ENCODE data around the gene PLXNA4.

The PLXNA4 gene

GRCh38 chr7:132545756-132546155 is 30.5 kb downstream of the PLXNA4 start:
- H3K4ac ChIP-seq (ENCODE audit: low read depth in 1 of 2, low read length in 2 of 2): no peak overlapping the region
- H4K91ac ChIP-seq (ENCODE audit: low read length): no peak overlapping the region
- no peak overlapping the region for H3K4me3 ChIP-seq (ENCODE audit: insufficient read depth in 1 of 2, low read depth in 1 of 2, low read length in 2 of 2)
- H3K18ac ChIP-seq (ENCODE audit: low read depth in 1 of 2, low read length in 2 of 2): no peak overlapping the region
- H2BK15ac ChIP-seq (ENCODE audit: low read depth, poor library complexity, severe bottlenecking): no peak overlapping the region
- no peaks in the 10 kb centered on the region for H3K79me1 ChIP-seq (replicated peaks; ENCODE audit: low read length, poor library complexity, severe bottlenecking)
- no peak for DNase-seq
- H3K36me3 ChIP-seq (ENCODE audit: control insufficient read depth in 1 of 2, insufficient read depth in 2 of 2, low read depth in 1 of 2, low read length in 2 of 2): peaks cover 0 to 20% of the 10 kb centered on the region in 2 experiments
- no peak overlapping the region for H3K9ac ChIP-seq (ENCODE audit: low read length)
- H2BK120ac ChIP-seq (ENCODE audit: low read depth, low read length): no peak overlapping the region
- peaks cover 0 to 7% of the 10 kb centered on the region in 2 experiments for H3K27me3 ChIP-seq (ENCODE audit: control insufficient read depth in 1 of 2, insufficient read depth in 1 of 2, low read length in 2 of 2)
- no peak overlapping the region for H3K4me2 ChIP-seq (ENCODE audit: low read length, poor library complexity, severe bottlenecking)
- H2AFZ ChIP-seq (ENCODE audit: low read depth, low read length): no peak overlapping the region
- H3K23ac ChIP-seq (ENCODE audit: low read length in 2 of 2): no peak overlapping the region
- no peak overlapping the region for H3K14ac ChIP-seq (ENCODE audit: low read length in 2 of 2)
- no peak overlapping the region for H2BK5ac ChIP-seq (ENCODE audit: low read depth, low read length, poor library complexity, severe bottlenecking)
- 100% methylated on average over 1 of the region's 1 CpG for WGBS
- H3K4me1 ChIP-seq (ENCODE audit: control insufficient read depth, insufficient read depth, low read depth, low read length): no peaks in the 10 kb centered on the region
- H4K8ac ChIP-seq (ENCODE audit: low read length): no peak overlapping the region
- no peak overlapping the region for H2BK12ac ChIP-seq (ENCODE audit: low read length in 2 of 2)
- no peak overlapping the region for H3K27ac ChIP-seq (ENCODE audit: low read length, poor library complexity, severe bottlenecking)
- H2AK5ac ChIP-seq (ENCODE audit: low read length, severe bottlenecking): no peak overlapping the region
- peaks cover 10% of the 10 kb centered on the region for H3K9me3 ChIP-seq (ENCODE audit: control insufficient read depth, low read length)

GRCh38 chr7:132544999-132545398 is 31.3 kb downstream of the PLXNA4 start:
- Histone ChIP-seq H3K4me1 (ENCODE audit: control insufficient read depth, insufficient read depth, low read depth, low read length) (no peaks in the 10 kb centered on the region), H3K14ac (ENCODE audit: low read length in 2 of 2) (no peak overlapping the region), H3K36me3 (ENCODE audit: control insufficient read depth in 1 of 2, insufficient read depth in 2 of 2, low read depth in 1 of 2, low read length in 2 of 2) (peaks cover 0 to 19% of the 10 kb centered on the region in 2 experiments), H3K4me2 (ENCODE audit: low read length, poor library complexity, severe bottlenecking) (no peak overlapping the region), H2BK5ac (ENCODE audit: low read depth, low read length, poor library complexity, severe bottlenecking) (no peak overlapping the region), H3K23ac (ENCODE audit: low read length in 2 of 2) (no peak overlapping the region), H3K4me3 (ENCODE audit: insufficient read depth in 1 of 2, low read depth in 1 of 2, low read length in 2 of 2) (no peak overlapping the region), H4K91ac (ENCODE audit: low read length) (no peak overlapping the region), H3K9me3 (ENCODE audit: control insufficient read depth, low read length) (peaks cover 6% of the 10 kb centered on the region), H3K27ac (ENCODE audit: low read length, poor library complexity, severe bottlenecking) (no peak overlapping the region), H4K8ac (ENCODE audit: low read length) (no peak overlapping the region), H2BK120ac (ENCODE audit: low read depth, low read length) (no peak overlapping the region), H2BK15ac (ENCODE audit: low read depth, poor library complexity, severe bottlenecking) (no peak overlapping the region), H2BK12ac (ENCODE audit: low read length in 2 of 2) (no peak overlapping the region), H3K27me3 (ENCODE audit: control insufficient read depth in 1 of 2, insufficient read depth in 1 of 2, low read length in 2 of 2) (peaks cover 0 to 4% of the 10 kb centered on the region in 2 experiments), H3K4ac (ENCODE audit: low read depth in 1 of 2, low read length in 2 of 2) (no peak overlapping the region), H2AK5ac (ENCODE audit: low read length, severe bottlenecking) (no peak overlapping the region), H3K18ac (ENCODE audit: low read depth in 1 of 2, low read length in 2 of 2) (no peak overlapping the region), H3K9ac (ENCODE audit: low read length) (no peak overlapping the region), H3K79me1 (replicated peaks; ENCODE audit: low read length, poor library complexity, severe bottlenecking) (no peaks in the 10 kb centered on the region), H2AFZ (ENCODE audit: low read depth, low read length) (no peak overlapping the region)
- no peak for DNase-seq
- 59% methylated on average over 1 of the region's 1 CpG for WGBS

GRCh38 chr7:132544025-132544424 is 32.2 kb downstream of the PLXNA4 start:
- H3K4ac ChIP-seq (ENCODE audit: low read depth in 1 of 2, low read length in 2 of 2): no peak overlapping the region
- H2BK120ac ChIP-seq (ENCODE audit: low read depth, low read length): no peak overlapping the region
- no peak overlapping the region for H3K4me3 ChIP-seq (ENCODE audit: insufficient read depth in 1 of 2, low read depth in 1 of 2, low read length in 2 of 2)
- no peak for DNase-seq
- H4K8ac ChIP-seq (ENCODE audit: low read length): no peak overlapping the region
- H2AFZ ChIP-seq (ENCODE audit: low read depth, low read length): no peak overlapping the region
- H4K91ac ChIP-seq (ENCODE audit: low read length): no peak overlapping the region
- H3K23ac ChIP-seq (ENCODE audit: low read length in 2 of 2): no peak overlapping the region
- H2BK5ac ChIP-seq (ENCODE audit: low read depth, low read length, poor library complexity, severe bottlenecking): no peak overlapping the region
- no peaks in the 10 kb centered on the region for H3K79me1 ChIP-seq (replicated peaks; ENCODE audit: low read length, poor library complexity, severe bottlenecking)
- H3K18ac ChIP-seq (ENCODE audit: low read depth in 1 of 2, low read length in 2 of 2): no peak overlapping the region
- WGBS: 91% methylated on average over 1 of the region's 1 CpG
- H3K27ac ChIP-seq (ENCODE audit: low read length, poor library complexity, severe bottlenecking): no peak overlapping the region
- no peak overlapping the region for H3K14ac ChIP-seq (ENCODE audit: low read length in 2 of 2)
- H3K36me3 ChIP-seq (ENCODE audit: control insufficient read depth in 1 of 2, insufficient read depth in 2 of 2, low read depth in 1 of 2, low read length in 2 of 2): peaks cover 0 to 19% of the 10 kb centered on the region in 2 experiments
- H3K4me1 ChIP-seq (ENCODE audit: control insufficient read depth, insufficient read depth, low read depth, low read length): no peaks in the 10 kb centered on the region
- peaks cover 0 to 4% of the 10 kb centered on the region in 2 experiments for H3K27me3 ChIP-seq (ENCODE audit: control insufficient read depth in 1 of 2, insufficient read depth in 1 of 2, low read length in 2 of 2)
- H2AK5ac ChIP-seq (ENCODE audit: low read length, severe bottlenecking): no peak overlapping the region
- H2BK12ac ChIP-seq (ENCODE audit: low read length in 2 of 2): no peak overlapping the region
- H3K9me3 ChIP-seq (ENCODE audit: control insufficient read depth, low read length): peaks cover 6% of the 10 kb centered on the region
- H2BK15ac ChIP-seq (ENCODE audit: low read depth, poor library complexity, severe bottlenecking): no peak overlapping the region
- H3K4me2 ChIP-seq (ENCODE audit: low read length, poor library complexity, severe bottlenecking): no peak overlapping the region
- H3K9ac ChIP-seq (ENCODE audit: low read length): no peak overlapping the region

- Histone ChIP-seq H3K18ac (ENCODE audit: low read depth in 1 of 2, low read length in 2 of 2) (no peak overlapping the region), H2BK12ac (ENCODE audit: low read length in 2 of 2) (no peak overlapping the region), H2BK120ac (ENCODE audit: low read depth, low read length) (no peak overlapping the region), H3K4me1 (ENCODE audit: control insufficient read depth, insufficient read depth, low read depth, low read length) (no peaks in the 10 kb centered on the region), H3K79me1 (replicated peaks; ENCODE audit: low read length, poor library complexity, severe bottlenecking) (no peaks in the 10 kb centered on the region), H3K9ac (ENCODE audit: low read length) (no peak overlapping the region), H2AK5ac (ENCODE audit: low read length, severe bottlenecking) (no peak overlapping the region), H3K27me3 (ENCODE audit: control insufficient read depth in 1 of 2, insufficient read depth in 1 of 2, low read length in 2 of 2) (peaks cover 0 to 3% of the 10 kb centered on the region in 2 experiments), H3K4ac (ENCODE audit: low read depth in 1 of 2, low read length in 2 of 2) (no peak overlapping the region), H3K23ac (ENCODE audit: low read length in 2 of 2) (no peak overlapping the region), H3K36me3 (ENCODE audit: control insufficient read depth in 1 of 2, insufficient read depth in 2 of 2, low read depth in 1 of 2, low read length in 2 of 2) (peaks cover 0 to 19% of the 10 kb centered on the region in 2 experiments), H2BK5ac (ENCODE audit: low read depth, low read length, poor library complexity, severe bottlenecking) (no peak overlapping the region), H3K27ac (ENCODE audit: low read length, poor library complexity, severe bottlenecking) (no peak overlapping the region), H3K14ac (ENCODE audit: low read length in 2 of 2) (no peak overlapping the region), H3K4me3 (ENCODE audit: insufficient read depth in 1 of 2, low read depth in 1 of 2, low read length in 2 of 2) (no peak overlapping the region), H2AFZ (ENCODE audit: low read depth, low read length) (no peak overlapping the region), H4K91ac (ENCODE audit: low read length) (no peak overlapping the region), H2BK15ac (ENCODE audit: low read depth, poor library complexity, severe bottlenecking) (no peak overlapping the region), H4K8ac (ENCODE audit: low read length) (no peak overlapping the region), H3K4me2 (ENCODE audit: low read length, poor library complexity, severe bottlenecking) (no peak overlapping the region), H3K9me3 (ENCODE audit: control insufficient read depth, low read length) (peaks cover 6% of the 10 kb centered on the region)
- 90% methylated on average over 1 of the region's 1 CpG for WGBS
- no peak for DNase-seq
Measured at GRCh38 chr7:132542895-132543294, 33.4 kb downstream of the PLXNA4 start.
